NCI-H748 (cell line): ENCODE measurements around the gene ITPR2.

Experiments used
- DNase-seq: peaks from one replicate; lab custom pipeline; 2025; ENCODE audit not compliant: unreplicated experiment; lab: John Stamatoyannopoulos, UW

The ITPR2 gene

GRCh38 chr12:26580619-26581018 is 252.4 kb downstream of the ITPR2 start:
- DNase-seq: no peak

- no peak for DNase-seq
These were observed 256.7 kb downstream of the ITPR2 start for GRCh38 chr12:26576266-26576665.

- DNase-seq: no peak
These were observed 259.6 kb downstream of the ITPR2 start for GRCh38 chr12:26573225-26573909.

GRCh38 chr12:26572137-26572536 is 260.9 kb downstream of the ITPR2 start:
- no peak for DNase-seq

- no peak for DNase-seq
These were observed 261.4 kb downstream of the ITPR2 start for GRCh38 chr12:26571560-26571959.

- no peak for DNase-seq
These were observed 265.9 kb downstream of the ITPR2 start for GRCh38 chr12:26567126-26567525.

- DNase-seq: no peak
These were observed 266.3 kb downstream of the ITPR2 start for GRCh38 chr12:26566675-26567074.

- DNase-seq: no peak
These were observed 266.8 kb downstream of the ITPR2 start for GRCh38 chr12:26566186-26566585.

GRCh38 chr12:26564391-26564790 is 268.6 kb downstream of the ITPR2 start:
- DNase-seq: no peak

- DNase-seq: no peak
These were observed 269.4 kb downstream of the ITPR2 start for GRCh38 chr12:26563552-26563951.

- no peak for DNase-seq
These were observed 275.7 kb downstream of the ITPR2 start for GRCh38 chr12:26557326-26557725.

- no peak for DNase-seq
These were observed 276.1 kb downstream of the ITPR2 start for GRCh38 chr12:26556916-26557315.

- DNase-seq: no peak
These were observed 277.9 kb downstream of the ITPR2 start for GRCh38 chr12:26555139-26555538.

GRCh38 chr12:26554332-26554731 is 278.7 kb downstream of the ITPR2 start:
- DNase-seq: no peak

- no peak for DNase-seq
These were observed 281.6 kb downstream of the ITPR2 start for GRCh38 chr12:26551385-26551784.

GRCh38 chr12:26548227-26548626 is 284.8 kb downstream of the ITPR2 start:
- DNase-seq: no peak

GRCh38 chr12:26546535-26547314 is 286.3 kb downstream of the ITPR2 start:
- no peak for DNase-seq

- DNase-seq: no peak
These were observed 293.9 kb downstream of the ITPR2 start for GRCh38 chr12:26539131-26539530.

GRCh38 chr12:26537651-26538050 is 295.3 kb downstream of the ITPR2 start:
- DNase-seq: no peak

- no peak for DNase-seq
These were observed 295.9 kb downstream of the ITPR2 start for GRCh38 chr12:26537126-26537525.

- no peak for DNase-seq
These were observed 297.2 kb downstream of the ITPR2 start for GRCh38 chr12:26535826-26536225.

- DNase-seq: no peak
These were observed 298.9 kb downstream of the ITPR2 start for GRCh38 chr12:26534071-26534470.

- DNase-seq: no peak
These were observed 299.8 kb downstream of the ITPR2 start for GRCh38 chr12:26533211-26533610.
